SK-MEL-5 (cell line): ENCODE data around the gene SSRP1. TPM values are rescaled to one million over a fixed set of nuclear protein-coding genes. Genes with fewer than 3 reads are reported as not detected.

Experiments used
- DNase-seq: peaks from one replicate; pipeline ENCODE4 v3.0.0-alpha.2; 2016; ENCODE audit warnings: low read depth, low spot score
- in situ Hi-C: cut with HindIII; loops from 2 replicates; pipeline ENCODE4 v1.10.0; 2016; ENCODE audit warnings: low sequenced_read_pairs, high pct_unique_total_duplicates, low pct_unique_long_range_greater_than_20kb
- total RNA-seq: library from RNA; depleted of rRNA; stranded (reverse); fragments of >200 nt; shearing (Covaris generic); gene quantifications from 2 replicates; pipeline ENCODE4 v1.2.3, GENCODE V29; 2014

SSRP1 gene
- total RNA-seq, 1 experiment from 2014 or later = 71.2 TPM

- DNase-seq = peak; percentile 26
- in situ Hi-C loops = no loop called here
Observed at GRCh38 chr11:57323167-57323854, 12.4 kb downstream of the SSRP1 start.

- peak; percentile 66 for DNase-seq
- in situ Hi-C loops = no loop called here
Observed at GRCh38 chr11:57322256-57323166, 13.2 kb downstream of the SSRP1 start.

GRCh38 chr11:57321388-57322255, 14.1 kb downstream of the SSRP1 start:
- in situ Hi-C loops = no loop called here
- no peak for DNase-seq

- in situ Hi-C loops = no loop called here
Observed at GRCh38 chr11:57320719-57321387, 14.8 kb downstream of the SSRP1 start.

GRCh38 chr11:57320067-57320718, 15.5 kb downstream of the SSRP1 start:
- no peak for DNase-seq
- in situ Hi-C loops = no loop called here

More at GRCh38 chr11:57320719-57321387, 14.8 kb downstream of the SSRP1 start:
- DNase-seq = no peak

GRCh38 chr11:57318178-57318577, 17.5 kb downstream of the SSRP1 start:
- DNase-seq = no peak
- in situ Hi-C loops = no loop called here

- in situ Hi-C loops = no loop called here
- no peak for DNase-seq
Observed at GRCh38 chr11:57316017-57316416, 19.7 kb downstream of the SSRP1 start.

- in situ Hi-C loops = no loop called here
- DNase-seq = no peak
Observed at GRCh38 chr11:57315491-57315890, 20.2 kb downstream of the SSRP1 start.

- no peak for DNase-seq
- in situ Hi-C loops = no loop called here
Observed at GRCh38 chr11:57314221-57314973, 21.3 kb downstream of the SSRP1 start.

GRCh38 chr11:57313788-57314135, 21.9 kb downstream of the SSRP1 start:
- DNase-seq = no peak
- in situ Hi-C loops = no loop called here

GRCh38 chr11:57313071-57313787, 22.5 kb downstream of the SSRP1 start:
- in situ Hi-C loops = no loop called here

GRCh38 chr11:57312511-57313021, 23.1 kb downstream of the SSRP1 start:
- in situ Hi-C loops = no loop called here
- DNase-seq = no peak

More at GRCh38 chr11:57313071-57313787, 22.5 kb downstream of the SSRP1 start:
- no peak for DNase-seq

- DNase-seq = peak; percentile 64
- in situ Hi-C loops = no loop called here
Observed at GRCh38 chr11:57311109-57311936, 24.4 kb downstream of the SSRP1 start.

- DNase-seq = no peak
- in situ Hi-C loops = no loop called here
Observed at GRCh38 chr11:57310630-57311086, 25.0 kb downstream of the SSRP1 start.

GRCh38 chr11:57310091-57310490, 25.6 kb downstream of the SSRP1 start:
- DNase-seq = no peak
- in situ Hi-C loops = no loop called here
